GM12873 (cell line): ENCODE measurements around the gene CAPG.

Experiments
- CTCF ChIP-seq: IDR thresholded peaks from 2 replicates; pipeline ENCODE4 v1.5.1; 2012; ENCODE audit warnings: low read depth, mild to moderate bottlenecking, moderate library complexity, low read length, control low read depth; ENCODE audit not compliant: insufficient read depth; ENCODE audit errors: missing control alignments

The CAPG gene

DNA sequence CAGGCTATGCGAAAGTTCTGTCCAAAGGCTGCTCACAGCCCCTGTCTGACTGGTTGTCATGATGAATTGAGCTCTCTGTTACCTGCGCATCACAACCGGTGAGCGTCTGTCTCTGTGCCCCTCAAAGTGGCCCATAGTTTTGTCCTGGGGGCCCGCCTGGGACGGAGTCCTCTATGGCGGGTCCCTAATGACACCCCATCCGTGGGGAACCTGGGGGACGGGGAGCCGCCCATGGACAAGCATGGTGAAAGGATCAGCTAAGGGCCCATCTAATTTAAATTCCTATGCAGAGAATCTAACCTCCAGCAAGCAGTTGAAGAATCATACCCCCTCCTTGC lies 55.1 kb downstream of the CAPG start:
- TF ChIP-seq CTCF = no peak

DNA sequence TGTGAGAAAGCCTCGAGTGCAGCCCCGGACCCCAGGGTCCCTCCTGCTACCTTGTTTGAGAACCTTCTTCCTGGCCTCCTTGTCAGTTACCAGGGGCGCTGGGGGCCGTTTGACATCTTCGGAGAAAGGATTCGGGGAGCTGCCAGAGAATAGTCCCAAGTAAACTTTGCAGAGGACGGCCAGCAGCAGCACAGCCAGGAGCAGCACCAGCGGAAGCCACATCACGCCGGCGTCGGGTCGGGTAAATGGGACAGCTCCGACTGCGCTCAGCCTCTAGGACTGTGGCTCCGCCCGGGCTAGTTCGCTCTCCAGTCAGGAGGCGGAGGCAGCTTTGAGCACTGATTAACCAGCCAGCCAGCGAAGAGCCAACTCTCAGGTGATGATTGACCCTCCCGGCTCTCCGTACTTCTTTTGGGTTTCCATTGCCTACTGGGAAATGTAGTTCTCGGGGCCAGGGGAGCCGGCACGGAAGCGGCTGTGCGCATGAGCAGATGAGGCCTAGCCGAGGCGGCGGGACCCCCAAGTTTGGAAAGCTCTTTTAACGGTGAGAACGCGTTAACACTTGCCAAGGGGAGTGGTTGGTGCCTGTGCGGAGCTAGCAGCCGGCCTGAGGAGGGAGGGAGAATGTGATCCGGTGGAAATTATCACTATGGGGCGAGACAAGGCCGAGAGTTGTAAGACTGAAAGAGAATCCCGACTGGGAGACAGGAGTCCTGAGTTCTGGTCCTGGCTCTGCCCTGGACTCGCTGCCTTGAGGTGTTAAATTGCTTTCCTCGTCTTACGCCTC lies 55.7 kb downstream of the CAPG start, which contains the start of the genes ELMOD3 and RETSAT:
Gene ELMOD3 (plus strand): TSS at position 484 of the 787 bp plus-strand sequence. CDS start 2,430 bp downstream, outside the sequence.
Gene RETSAT (minus strand): TSS at position 243 of the 787 bp plus-strand sequence. CDS start 21 bp downstream, at position 222.
- no peak for TF ChIP-seq CTCF

- no peak for TF ChIP-seq CTCF
Observed at GRCh38 chr2:85353876-85354285, 56.3 kb downstream of the CAPG start.

DNA sequence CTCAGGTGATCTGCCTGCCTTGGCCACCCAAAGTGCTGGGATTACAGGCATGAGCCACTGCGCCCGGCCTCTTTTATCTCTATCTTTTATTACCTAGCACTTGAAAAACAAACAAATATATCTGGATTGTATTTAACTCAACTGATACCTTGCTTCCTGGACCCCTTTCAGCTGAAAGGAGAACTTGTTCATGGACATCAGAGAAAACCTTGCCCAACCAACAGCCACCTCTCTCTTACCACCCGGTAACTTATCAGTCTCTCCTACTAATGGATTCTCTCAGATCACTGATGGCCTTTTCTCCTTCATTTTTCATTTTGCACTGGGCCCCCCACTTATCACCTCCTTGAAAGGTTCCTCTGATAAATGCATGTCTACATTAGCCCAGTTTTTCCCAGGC lies 62.6 kb downstream of the CAPG start:
- no peak for TF ChIP-seq CTCF
